Sigmoid colon (tissue), 7 donors: ENCODE measurements around the gene SLC13A1. TPM values are rescaled to one million over a fixed set of nuclear protein-coding genes. Genes with fewer than 3 reads are reported as not detected.

Source experiments
- DNase-seq: peaks from one replicate; pipeline ENCODE4 v3.0.0-alpha.2; 2019
- H3K27ac ChIP-seq, 4 donors: fragments of 200-600 bp; sonication (generic); one replicate each; pipeline ENCODE4 v1.5.1; 2016 to 2019; ENCODE audit warnings: mild to moderate bottlenecking in 1 of 4
- H3K27me3 ChIP-seq, 3 donors: fragments of 200-600 bp; sonication (generic); one replicate each; pipeline ENCODE4 v1.5.1; 2019; ENCODE audit warnings: mild to moderate bottlenecking in 1 of 3
- H3K36me3 ChIP-seq, 4 donors: fragments of 200-600 bp; sonication (generic); one replicate each; pipeline ENCODE4 v1.5.1; 2016 to 2019
- H3K4me1 ChIP-seq, 4 donors: fragments of 200-600 bp; sonication (generic); one replicate each; pipeline ENCODE4 v1.5.1; 2017 to 2019
- H3K4me3 ChIP-seq, 4 donors: fragments of 200-600 bp; sonication (generic); one replicate each; pipeline ENCODE4 v1.5.1; 2017 to 2019; ENCODE audit warnings: mild to moderate bottlenecking in 2 of 4, moderate library complexity in 1 of 4
- H3K9me3 ChIP-seq, 4 donors: fragments of 200-600 bp in 3 of 4; sonication (generic) in 3 of 4; one replicate each; pipeline versions ENCODE4 v1.5.1 to v1.6.1; 2013 to 2019
- EP300 ChIP-seq, 4 donors: sonication (generic); formaldehyde crosslinking; IDR thresholded peaks; one replicate each; pipeline ENCODE4 v1.6.1; 2017; ENCODE audit warnings: antibody characterized with exemption in 4 of 4
- POLR2A ChIP-seq, 2 donors: fragments of 450-650 bp; IDR thresholded peaks; one replicate each; pipeline ENCODE4 v1.6.1; 2016; ENCODE audit warnings: antibody characterized with exemption in 2 of 2, mild to moderate bottlenecking in 2 of 2, moderate library complexity in 2 of 2
- POLR2AphosphoS5 ChIP-seq, 4 donors: sonication (generic); formaldehyde crosslinking; IDR thresholded peaks; one replicate each; pipeline ENCODE4 v1.6.1; 2017; ENCODE audit warnings: antibody characterized with exemption in 4 of 4
- WGBS, 2 donors: extraction: QIAGEN DNeasy Blood & Tissue Kit; methylation state at CpG; one replicate each; pipeline ENCODE4 v1.1.7; 2013; 5-methylcytosine and 5-hydroxymethylcytosine counted together
- intact Hi-C: fragments of 100-400 bp; cut with DNase I; formaldehyde crosslinking; loops from one replicate; pipeline ENCODE4 v1.15.1; 2023
- polyA plus RNA-seq, 3 donors: library from polyadenylated mRNA; stranded (reverse); fragments of 200-250 nt; gene quantifications; one replicate each; pipeline ENCODE4 v1.2.3, GENCODE V29; 2013
- total RNA-seq, 4 donors: library from RNA; depleted of rRNA; stranded (reverse); fragments of >200 nt; gene quantifications; one replicate each; pipeline ENCODE4 v1.1.0, GENCODE V29; 2016
- TF ChIP-seq, protein P1 (sequence below), 4 experiments: fragments of 450-650 bp in 3 of 4; fragments of 200-600 bp in 1 of 4; IDR thresholded peaks; one replicate each; pipeline ENCODE4 v1.5.1; 2016 to 2019; ENCODE audit warnings: antibody characterized with exemption in 4 of 4, mild to moderate bottlenecking in 3 of 4, moderate library complexity in 2 of 4
- donor health status: healthy with polysubstance abuse.
- donor health status: Bipolar disorder and iron deficiency.
- donor health status: healthy.

Gene SLC13A1
- total and polyA plus RNA-seq, 7 donors, result 0.06 to 0.23 TPM; not detected in 5

DNA sequence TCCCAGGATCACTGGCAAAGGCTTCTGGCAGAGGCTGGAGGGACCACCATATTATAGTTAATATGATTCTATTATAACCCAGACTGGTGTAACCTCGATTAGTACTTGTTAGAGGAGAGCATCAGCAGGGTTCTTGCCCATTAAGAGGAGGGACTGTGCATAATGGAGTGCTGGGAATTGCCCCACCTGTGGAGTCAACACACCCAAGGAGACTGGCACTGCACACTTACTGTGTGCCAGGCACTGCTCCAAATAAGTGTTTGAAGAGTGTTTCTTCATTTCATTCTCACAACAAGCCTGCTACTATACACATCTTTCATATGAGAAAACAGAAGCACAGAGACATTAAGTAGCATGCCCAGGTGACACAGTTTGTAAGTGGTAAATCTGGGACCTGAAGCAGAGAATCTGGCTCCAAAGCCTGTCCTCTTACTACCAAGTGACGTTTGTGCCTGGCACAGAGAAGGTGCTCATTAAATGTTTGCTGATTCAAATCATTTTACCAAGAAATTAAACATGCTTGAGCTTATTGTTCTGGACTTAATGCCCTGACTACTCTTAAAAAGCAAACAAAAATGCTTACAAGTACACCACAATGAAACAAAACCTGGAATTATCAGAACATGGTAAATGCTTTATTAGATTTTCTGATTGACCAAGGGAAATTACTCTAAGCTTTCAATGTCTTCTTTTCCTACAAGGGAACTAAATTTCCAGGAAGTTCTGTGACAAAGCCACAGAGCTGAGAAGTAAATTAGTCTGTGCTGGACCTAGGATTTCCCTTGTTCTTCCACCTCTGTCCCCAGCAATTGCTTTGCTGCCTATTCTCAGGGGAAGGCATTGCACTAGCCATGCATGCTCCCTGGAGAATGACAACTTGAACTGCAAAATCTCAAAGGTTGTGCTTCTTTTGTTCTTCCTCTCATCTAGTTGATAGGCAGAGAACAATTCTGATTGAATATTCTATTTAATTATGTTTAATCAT is 809 bp downstream of the SLC13A1 start:
- DNase-seq, result no peak
- H3K27ac ChIP-seq, result no peak overlapping the region
- H3K4me3 ChIP-seq, result no peak overlapping the region
- no peaks in the 10 kb centered on the region for H3K9me3 ChIP-seq
- intact Hi-C loops, result no loop called here
- H3K4me1 ChIP-seq, result no peaks in the 10 kb centered on the region
- TF ChIP-seq EP300 (IDR thresholded peaks at IDR 0.05) (no peak), POLR2A (IDR thresholded peaks at IDR 0.05) (no peak), POLR2AphosphoS5 (IDR thresholded peaks at IDR 0.05) (no peak)
- TF ChIP-seq, protein P1, sequence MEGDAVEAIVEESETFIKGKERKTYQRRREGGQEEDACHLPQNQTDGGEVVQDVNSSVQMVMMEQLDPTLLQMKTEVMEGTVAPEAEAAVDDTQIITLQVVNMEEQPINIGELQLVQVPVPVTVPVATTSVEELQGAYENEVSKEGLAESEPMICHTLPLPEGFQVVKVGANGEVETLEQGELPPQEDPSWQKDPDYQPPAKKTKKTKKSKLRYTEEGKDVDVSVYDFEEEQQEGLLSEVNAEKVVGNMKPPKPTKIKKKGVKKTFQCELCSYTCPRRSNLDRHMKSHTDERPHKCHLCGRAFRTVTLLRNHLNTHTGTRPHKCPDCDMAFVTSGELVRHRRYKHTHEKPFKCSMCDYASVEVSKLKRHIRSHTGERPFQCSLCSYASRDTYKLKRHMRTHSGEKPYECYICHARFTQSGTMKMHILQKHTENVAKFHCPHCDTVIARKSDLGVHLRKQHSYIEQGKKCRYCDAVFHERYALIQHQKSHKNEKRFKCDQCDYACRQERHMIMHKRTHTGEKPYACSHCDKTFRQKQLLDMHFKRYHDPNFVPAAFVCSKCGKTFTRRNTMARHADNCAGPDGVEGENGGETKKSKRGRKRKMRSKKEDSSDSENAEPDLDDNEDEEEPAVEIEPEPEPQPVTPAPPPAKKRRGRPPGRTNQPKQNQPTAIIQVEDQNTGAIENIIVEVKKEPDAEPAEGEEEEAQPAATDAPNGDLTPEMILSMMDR (IDR thresholded peaks at IDR 0.05), result no peak
- no peaks in the 10 kb centered on the region for H3K36me3 ChIP-seq
- no peaks in the 10 kb centered on the region for H3K27me3 ChIP-seq
- 42 to 62% methylated on average over 2 of the region's 2 CpGs for WGBS, 2 donors

DNA sequence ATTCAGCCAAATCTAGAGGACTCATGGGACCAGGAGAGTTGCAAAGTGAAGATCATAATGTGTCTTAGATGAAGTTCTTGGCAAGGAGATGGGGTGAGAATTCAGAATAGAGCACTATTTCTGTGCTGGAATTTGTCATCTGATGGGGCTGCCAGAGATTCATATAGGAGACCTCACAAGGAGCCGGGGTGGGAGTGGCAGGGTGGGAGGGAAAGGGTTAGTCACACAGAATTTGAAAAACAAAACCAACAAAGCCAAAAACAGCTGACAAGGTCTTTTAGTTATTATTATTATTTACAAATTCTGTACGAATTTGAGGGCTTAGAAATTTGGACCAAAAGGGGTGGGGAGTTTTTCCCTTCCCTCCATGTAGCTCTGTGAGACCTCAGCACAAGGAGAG is 1.7 kb downstream of the SLC13A1 start:
- Histone ChIP-seq H3K27me3 (no peaks in the 10 kb centered on the region), H3K4me1 (no peaks in the 10 kb centered on the region), H3K9me3 (no peaks in the 10 kb centered on the region), H3K27ac (no peak overlapping the region), H3K36me3 (no peaks in the 10 kb centered on the region), H3K4me3 (no peak overlapping the region)
- TF ChIP-seq, protein P1 (IDR thresholded peaks at IDR 0.05), result no peak
- TF ChIP-seq EP300 (IDR thresholded peaks at IDR 0.05) (no peak), POLR2A (IDR thresholded peaks at IDR 0.05) (no peak), POLR2AphosphoS5 (IDR thresholded peaks at IDR 0.05) (no peak)
- intact Hi-C loops, result no loop called here
- 59 to 70% methylated on average over 2 of the region's 2 CpGs for WGBS, 2 donors
- DNase-seq, result no peak

DNA sequence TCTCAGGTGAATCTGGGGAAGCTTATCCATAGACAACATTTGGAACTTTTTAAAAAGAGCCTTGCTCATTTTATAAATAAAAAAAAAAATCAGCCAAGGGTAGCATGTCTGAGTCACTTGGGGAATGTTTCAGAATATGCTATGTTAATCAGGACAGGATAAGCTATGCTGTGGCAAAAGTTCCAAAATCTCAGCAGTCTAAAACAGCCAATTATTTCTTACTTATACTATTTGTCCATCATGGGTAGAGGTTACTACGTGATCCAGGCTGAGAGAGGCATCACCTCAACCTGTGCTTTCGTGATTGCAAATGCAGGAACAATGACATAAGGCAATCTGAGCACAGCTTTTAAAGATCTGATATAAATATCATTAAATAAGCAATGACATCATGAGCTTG is 6.5 kb downstream of the SLC13A1 start:
- Histone ChIP-seq H3K9me3 (no peaks in the 10 kb centered on the region), H3K27me3 (no peaks in the 10 kb centered on the region), H3K27ac (no peak overlapping the region), H3K4me3 (no peak overlapping the region), H3K4me1 (no peaks in the 10 kb centered on the region), H3K36me3 (no peaks in the 10 kb centered on the region)
- TF ChIP-seq, protein P1 (IDR thresholded peaks at IDR 0.05), result no peak
- TF ChIP-seq EP300 (IDR thresholded peaks at IDR 0.05) (no peak), POLR2AphosphoS5 (IDR thresholded peaks at IDR 0.05) (no peak), POLR2A (IDR thresholded peaks at IDR 0.05) (no peak)
- WGBS, 2 donors, result 78 to 81% methylated on average over 2 of the region's 2 CpGs
- no peak for DNase-seq
- intact Hi-C loops, result no loop called here

DNA sequence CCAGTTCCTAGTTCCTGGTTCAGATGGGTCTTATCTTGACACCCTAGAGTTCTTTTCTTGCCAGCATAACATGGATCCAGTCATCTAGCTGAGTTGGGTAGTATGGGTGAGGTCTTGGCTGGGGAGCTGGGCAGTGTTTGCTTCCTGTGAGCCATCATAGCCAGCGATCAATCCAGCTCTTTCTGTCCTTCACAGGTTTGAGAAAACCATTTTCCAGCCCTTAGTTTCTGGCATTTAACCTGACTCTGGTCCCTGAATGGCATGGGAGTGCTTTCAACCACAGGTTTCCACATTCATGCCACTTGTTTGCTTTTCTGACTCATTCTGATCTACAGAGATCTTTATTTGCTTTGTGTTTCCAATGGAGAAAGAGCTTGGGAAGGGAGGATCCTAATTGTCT is 8.6 kb downstream of the SLC13A1 start:
- intact Hi-C loops, result no loop called here
- no peak overlapping the region for H3K27ac ChIP-seq

More for the DNA sequence above, 8.6 kb downstream of the SLC13A1 start:
- H3K9me3 ChIP-seq, result no peaks in the 10 kb centered on the region
- no peak for DNase-seq
- no peaks in the 10 kb centered on the region for H3K36me3 ChIP-seq
- no peaks in the 10 kb centered on the region for H3K27me3 ChIP-seq
- WGBS, 2 donors, result 27 to 69% methylated on average over 1 of the region's 1 CpG
- H3K4me3 ChIP-seq, result no peak overlapping the region
- TF ChIP-seq POLR2A (IDR thresholded peaks at IDR 0.05), result no peak
- TF ChIP-seq EP300 (IDR thresholded peaks at IDR 0.05), result no peak
- TF ChIP-seq, protein P1 (IDR thresholded peaks at IDR 0.05), result no peak
- TF ChIP-seq POLR2AphosphoS5 (IDR thresholded peaks at IDR 0.05), result no peak
- H3K4me1 ChIP-seq, result no peaks in the 10 kb centered on the region
